ENCODE data around the gene RFC3.

The RFC3 gene

DNA sequence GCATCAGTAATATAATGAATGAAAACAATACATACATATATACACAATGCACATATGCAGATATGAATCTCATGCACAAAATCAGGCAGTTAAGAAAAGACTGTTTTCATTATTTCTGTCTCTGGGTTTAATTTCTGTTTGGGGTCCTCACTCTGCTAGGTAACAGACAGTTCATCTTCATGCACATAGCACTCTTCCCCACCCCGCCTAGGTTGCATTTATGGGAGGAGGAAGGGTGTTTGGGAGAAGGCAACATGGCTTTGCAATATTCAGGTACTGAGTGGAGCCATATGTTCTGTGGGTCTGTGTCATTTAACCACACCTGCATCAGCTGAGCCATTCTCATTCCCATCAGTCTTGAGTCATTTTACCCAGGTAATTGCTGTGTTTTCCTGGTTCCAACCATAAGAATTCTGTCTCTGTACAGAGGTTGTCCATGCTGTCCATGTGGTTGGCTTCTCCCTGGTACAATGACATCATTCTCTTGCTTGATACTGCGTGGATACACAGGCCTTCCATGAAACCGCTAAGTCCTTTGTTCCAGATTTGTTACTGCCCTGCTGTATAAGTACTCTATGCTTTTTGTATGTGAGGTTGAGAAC, 45.3 kb downstream of the RFC3 start:
- no peak for DNase-seq (ENCODE audit: low spot score)

DNA sequence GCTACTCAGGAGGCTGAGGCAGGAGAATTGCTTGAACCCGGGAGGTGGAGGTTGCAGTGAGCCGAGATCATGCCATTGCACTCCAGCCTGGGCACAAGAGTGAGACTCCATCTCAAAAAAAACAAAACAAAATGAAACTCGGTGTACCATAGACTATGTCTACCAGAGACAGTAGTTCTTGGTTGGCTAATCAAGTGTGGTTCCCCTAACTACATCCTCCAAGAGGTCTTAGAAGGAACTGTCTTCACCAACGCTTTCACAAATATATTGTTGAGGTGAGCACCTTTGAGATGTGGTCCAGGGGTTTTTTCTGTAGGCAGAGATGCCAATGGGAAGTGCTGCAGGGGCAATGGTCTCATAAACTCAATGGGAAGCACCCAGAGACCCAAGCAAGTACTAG, 48.0 kb downstream of the RFC3 start:
- no peak for DNase-seq (ENCODE audit: low spot score)

DNA sequence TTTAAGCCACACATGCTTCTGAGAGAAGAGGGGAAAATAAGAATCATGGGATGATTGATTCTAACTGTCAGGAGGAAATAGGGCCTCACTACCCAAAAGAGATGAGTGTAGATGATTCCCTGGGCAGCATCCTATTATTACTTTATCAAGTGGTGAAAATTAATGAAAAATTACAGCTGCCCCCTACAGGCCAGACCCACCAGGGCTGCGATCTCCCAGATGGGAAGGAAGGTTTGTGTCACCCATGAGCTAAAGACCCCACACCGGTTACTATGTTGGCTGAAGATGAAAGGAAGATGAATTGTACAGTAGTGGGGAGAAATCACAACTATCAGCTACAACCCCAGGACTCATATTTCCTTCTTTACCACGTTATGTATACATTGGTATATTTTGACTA, 49.5 kb downstream of the RFC3 start:
- DNase-seq (ENCODE audit: low spot score) = no peak

DNA sequence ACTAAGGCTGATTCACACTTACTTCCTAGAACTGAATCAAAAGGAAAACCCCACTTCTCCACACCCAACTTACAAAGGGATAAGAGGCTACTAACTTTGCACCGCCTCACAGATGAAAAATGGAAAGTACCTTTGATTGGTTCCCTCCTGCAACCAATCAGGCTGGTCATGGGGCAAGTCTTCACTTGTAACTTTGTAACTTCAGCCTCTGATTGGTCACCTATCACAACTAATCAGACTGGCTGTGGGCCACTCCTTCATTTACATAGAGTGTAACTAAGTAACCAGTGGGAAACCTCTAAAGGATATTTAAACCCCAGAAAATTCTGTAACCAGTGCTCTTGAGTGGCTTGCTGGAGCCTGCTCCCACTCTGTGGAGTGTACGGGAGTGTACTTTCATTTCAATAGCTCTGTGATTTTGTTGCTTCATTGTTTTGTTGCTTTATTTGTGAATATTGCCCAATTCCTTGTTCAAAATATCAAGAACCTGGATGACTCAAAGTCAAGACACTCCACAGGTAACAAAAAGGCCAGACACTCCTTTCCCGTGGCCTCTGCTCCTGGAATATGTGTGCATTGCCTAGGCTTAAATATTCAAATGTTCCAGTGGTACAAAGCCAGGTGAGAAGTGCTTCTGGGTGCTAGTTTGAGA, 50.5 kb downstream of the RFC3 start:
- no peak for DNase-seq (ENCODE audit: low spot score)

DNA sequence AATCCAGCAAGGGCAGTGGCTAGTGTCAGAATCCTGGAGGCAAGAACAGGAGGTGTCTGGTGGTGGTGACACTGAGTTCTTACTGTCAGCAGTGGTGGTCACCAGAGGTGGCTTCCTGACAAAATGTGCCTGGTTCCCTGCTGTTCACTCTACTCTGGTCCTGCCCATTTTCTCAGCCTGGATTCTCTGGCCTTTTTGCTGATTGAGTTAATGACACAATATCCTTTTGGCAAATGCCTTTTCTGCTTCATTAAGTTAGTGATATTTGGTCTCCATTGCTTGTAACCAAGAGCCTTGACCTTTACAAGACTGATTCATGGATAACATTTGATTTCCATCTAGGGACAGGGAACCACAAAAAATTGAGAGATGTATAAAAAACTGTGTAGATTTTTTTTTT, 51.1 kb downstream of the RFC3 start:
- no peak for DNase-seq (ENCODE audit: low spot score)

DNA sequence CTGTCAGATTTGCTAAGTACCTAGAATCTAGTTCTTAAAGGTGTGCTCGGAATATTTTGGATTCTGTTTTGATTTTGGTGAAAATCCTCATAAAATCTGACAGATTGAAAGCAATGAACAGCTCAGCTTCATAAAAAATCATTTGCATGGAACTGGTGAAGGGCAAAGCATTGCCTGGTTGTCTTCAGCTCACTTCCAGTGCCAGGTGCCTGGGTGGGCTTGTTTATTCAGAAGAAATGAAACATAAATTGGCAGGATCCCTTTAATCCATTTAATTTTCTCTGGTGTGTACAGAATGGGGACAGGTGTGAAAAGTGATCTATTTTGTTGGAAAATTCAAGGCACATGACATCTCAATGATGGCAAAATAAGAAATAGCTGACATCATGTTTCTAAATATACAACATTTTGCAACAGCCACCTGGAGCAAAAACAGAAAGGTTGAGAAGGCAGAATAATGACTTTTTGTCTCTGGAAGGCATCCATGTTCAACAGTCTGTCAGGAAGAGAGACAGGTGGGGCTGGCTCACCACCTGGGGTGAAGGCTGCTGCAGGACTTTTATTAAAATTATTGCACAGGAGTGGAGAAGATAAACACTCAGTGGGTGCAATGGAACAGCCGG, 52.2 kb downstream of the RFC3 start:
- DNase-seq (ENCODE audit: low spot score) = no peak

DNA sequence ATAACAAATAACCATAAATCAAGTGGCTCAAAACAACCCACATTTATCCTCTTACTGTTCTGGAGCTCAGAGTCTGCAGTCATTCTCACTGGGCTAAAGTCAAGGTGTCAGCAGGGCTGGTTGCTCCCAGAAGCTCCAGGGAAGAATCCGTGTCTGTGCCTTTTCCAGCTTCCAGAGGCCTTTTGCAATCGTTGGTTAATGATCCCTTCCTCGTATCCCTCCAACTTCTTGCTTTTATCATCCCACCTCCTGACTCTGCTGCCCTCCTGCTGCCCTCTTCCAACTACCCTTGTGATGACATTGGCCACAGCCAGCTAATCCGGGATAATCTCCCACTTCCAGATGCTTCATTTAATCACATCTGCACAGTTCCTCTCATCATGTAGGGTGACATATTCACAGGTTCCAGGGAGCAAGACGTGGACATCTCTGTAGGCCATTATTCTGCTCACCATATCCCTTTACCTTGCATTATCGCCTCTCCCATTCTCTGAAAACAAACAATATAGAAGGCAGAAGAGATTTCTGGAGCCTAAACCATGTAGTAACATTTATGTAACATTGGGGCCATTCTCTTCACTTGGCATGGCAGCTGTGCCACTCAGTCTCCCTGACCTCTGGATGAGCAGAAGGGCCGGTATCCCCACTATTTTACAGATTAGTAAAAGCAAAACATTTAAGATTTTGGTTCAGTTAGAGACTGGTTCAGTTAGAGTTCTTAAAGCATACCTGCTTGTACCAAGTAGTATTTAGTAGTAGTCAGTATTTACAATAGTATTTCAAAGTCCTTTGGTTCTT, 53.5 kb downstream of the RFC3 start:
- no peak for DNase-seq (ENCODE audit: low spot score)

DNA sequence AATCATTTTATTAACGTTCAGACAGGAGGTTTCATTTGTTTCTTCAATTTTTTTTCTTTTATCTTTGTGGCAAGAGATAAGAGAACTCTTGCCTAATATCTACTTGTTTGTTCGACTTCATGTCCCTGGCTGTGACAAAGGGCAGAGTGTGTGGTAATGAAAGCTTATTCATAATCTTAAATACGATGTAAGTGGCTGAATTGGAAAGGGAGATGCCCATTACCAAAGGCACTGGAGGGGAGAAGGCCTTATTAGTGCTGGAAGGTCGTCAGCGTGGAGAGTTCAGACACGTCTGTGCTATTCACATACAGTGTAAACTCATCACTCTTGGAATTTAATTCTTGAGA, 54.0 kb downstream of the RFC3 start:
- no peak for DNase-seq (ENCODE audit: low spot score)

DNA sequence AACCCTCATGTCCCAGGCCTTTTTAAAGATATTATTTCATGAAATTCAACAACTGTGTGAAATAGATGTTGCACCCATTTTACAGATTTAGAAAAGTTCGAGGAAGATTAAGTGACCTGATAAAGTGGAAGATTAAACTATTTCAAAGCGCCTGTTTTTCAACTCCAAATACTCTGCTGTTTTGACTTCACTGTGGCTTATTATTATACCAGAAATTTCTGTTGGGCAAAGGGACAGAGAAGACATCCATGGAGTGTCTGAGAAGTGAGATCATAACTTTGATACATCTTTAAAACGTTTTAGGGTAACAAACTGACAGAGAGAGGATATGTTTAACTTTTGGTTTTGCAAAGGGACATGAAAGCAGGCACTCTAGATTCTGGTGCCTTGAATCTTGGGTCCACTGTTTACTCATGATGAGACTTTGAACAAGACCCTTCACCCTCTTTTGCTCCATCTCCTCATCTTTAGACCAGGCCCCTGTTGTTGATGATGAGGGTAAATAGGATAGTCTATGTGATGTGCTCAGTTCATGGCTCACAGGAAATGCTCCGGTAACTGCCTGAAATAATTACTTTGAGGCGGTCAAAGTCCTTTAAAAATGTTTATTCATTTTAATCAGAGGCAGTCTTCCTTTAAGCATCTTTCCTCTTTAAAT, 55.4 kb downstream of the RFC3 start:
- DNase-seq (ENCODE audit: low spot score) = no peak

DNA sequence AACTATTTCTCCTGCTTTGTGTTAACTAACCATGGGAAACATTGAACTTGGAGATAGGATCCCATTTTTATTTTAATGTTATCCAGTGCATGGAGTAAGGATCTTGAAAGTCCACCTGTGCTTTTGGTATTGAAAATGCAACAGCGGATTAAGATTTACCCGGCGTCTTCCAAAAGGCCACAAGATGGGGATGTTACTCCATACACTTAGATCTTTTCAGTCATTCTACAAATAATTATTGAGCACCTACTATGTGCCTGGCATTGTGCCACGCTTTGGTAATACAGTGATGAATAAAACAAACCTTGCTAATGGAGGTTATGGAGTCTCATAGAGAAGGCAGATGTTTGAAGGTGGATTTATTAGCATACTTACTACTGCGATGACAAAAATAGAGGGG, 56.9 kb downstream of the RFC3 start:
- no peak for DNase-seq (ENCODE audit: low spot score)

DNA sequence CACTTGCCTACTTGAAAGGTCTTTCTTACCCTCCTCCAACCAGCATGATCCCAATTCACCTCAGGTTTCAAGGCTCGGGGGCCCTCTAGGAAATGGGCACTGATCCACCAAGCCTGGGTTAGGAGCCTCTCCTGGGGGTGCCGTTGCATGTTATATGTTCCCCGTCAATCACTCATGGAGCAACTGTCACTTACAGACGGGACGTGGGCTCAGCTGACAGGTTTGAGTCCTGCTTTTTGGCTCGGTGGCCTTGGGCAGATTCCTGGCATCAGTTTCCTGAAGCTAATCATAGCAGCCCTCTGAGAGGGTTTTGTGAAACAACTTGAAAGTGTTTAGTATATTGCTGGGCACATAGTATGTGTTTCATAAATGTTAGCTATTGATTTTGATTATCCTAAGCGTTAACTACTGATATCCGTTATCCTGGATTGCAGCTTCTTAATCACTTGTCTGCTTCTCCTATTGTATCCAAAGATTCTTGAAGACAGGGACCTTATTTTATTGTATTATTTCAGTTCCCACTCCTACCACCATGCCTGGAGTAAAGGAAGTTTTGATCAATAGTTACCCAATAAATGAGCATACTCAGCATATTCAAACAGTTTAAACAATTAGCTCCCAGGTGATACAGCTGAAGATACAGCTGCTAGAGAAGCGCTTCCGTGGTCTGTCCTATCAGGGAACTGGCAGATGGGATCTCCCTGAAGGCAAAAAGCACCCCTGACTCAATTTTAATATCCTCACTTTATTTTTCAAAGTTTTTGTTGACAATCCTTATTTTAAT, 57.9 kb downstream of the RFC3 start:
- no peak for DNase-seq (ENCODE audit: low spot score)

DNA sequence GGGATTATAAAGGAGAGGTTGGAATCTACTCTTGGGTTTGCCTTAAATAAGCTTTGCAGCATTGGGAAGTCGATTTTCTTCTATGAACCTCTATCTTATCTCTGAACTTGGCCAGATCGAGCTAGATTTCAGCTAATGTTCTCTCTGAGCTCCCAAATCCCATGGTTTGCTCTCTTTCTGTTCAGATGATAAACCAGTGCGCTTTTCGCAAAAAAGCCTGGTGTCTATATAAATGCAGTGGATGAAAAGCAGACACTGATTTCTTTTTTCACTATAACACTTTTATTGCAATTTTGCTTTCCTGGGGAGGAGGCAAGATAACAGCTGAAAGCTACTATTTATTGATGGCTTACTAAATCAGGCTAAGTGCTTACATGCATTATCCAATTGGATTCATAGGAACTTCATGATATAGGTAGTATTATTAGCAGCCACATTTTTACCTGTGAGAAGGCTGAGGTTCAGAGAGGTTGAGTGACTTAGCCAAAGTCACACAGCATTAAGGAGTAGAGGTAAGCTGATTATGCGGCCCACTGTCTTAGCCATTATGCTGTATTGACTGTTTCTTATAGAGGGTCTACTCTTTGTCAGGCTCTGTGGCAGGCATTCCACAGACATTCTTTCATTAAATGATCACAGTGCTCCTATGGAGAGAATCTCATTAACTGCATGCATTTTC, 58.9 kb downstream of the RFC3 start:
- DNase-seq (ENCODE audit: low spot score) = no peak

DNA sequence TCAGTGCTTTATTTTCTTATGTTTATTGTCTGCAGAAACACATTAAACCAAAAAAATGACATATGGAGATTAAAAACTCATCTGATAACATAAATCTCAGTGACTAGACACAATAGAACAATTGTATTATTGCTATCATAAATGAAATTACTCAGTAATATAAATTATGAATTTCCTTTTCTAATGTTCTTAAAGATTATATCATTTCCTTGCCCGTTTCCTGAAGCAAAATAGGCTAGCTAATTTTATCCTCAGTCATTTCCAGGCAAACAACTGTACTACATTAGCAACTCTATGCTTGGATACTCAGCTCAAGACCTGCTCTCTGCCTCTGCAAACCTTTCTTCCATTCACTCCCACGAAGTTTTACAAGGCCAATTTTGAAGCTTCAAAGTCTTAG, 61.2 kb downstream of the RFC3 start:
- DNase-seq (ENCODE audit: low spot score) = no peak

DNA sequence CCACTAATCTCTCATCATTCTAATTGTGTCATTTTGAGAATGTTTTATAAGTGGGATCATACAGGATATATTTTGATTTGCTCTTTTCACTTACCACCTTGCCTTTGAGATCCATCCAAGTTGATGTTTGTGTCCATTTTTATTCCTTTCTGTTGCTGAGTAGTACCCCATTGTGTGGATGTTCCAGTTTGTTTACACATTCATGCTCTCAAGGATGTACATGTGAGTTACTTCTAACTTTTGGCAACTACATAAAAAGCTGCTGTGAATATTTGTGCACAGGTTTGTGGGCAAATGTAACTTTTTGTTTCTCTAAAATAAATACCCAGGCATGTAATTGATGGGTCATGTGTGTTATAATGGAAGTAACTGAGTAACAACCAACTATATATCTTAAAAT, 64.9 kb downstream of the RFC3 start:
- no peak for DNase-seq (ENCODE audit: low spot score)

DNA sequence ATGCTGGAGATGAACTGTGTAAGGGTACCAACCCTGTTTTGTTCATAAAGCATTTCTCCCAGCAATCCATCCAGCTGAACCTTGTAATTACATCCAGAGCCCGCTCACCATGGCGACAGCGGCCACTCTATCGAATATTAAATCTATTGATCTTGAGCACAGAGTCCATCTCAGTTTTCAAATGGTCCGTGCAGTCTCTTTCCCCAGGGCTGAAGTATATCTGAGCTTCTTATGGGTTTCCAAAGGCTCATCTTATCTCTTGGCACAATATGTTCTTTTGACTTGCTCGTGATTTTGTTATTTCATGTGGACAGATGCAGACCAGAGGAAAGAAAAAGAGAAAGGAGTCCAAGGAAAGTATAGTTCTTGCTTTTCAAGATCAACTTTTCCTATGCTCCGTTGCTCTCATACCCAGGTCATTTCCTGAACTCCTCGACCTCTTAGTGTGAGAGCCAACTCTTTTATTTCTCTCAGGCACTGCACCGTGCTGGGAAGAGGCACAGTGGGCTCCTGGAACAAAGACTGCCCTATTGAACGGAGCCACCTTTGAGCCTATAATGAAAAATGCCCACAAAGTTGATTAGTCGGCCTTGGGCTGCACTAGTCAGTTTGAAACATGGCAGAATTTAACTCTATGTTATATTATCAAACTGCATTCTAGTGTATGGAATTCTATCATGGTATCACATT, 66.7 kb downstream of the RFC3 start:
- DNase-seq (ENCODE audit: low spot score) = peak; percentile 45

Small RNAs within 50 kb of the gene (small RNA-seq; reads per million reads assigned to genes)
- 0.50 to 6.7 reads per million in 2 experiments for gene RNU5A-4P
